GM21619 (cell line): ENCODE results near the gene KPNA3.

Experiments
- ATAC-seq: cut with Tn5 transposase; IDR thresholded peaks from one replicate; pipeline ENCODE4 v1.9.1; 2021; ENCODE audit not compliant: unreplicated experiment

KPNA3 gene

DNA sequence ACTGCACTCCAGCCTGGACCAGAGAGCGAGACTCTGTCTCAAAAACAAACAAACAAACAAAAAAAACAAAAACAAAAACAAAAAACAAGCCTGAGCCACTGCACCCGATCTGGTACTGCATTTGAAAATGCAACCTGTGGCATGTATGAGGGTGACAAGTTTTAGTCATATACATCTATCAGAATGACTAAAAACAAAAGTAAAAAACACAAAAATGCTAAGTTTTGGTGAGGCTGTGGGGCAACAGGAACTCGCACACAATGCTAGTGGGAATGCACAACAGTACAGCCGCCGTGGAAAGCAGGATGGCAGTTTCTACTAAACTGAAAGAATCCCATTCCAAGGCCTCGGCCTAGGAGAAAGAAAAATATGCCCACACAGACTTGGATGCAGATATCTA is 109.0 kb downstream of the KPNA3 start:
- ATAC-seq, result peak; percentile 76

DNA sequence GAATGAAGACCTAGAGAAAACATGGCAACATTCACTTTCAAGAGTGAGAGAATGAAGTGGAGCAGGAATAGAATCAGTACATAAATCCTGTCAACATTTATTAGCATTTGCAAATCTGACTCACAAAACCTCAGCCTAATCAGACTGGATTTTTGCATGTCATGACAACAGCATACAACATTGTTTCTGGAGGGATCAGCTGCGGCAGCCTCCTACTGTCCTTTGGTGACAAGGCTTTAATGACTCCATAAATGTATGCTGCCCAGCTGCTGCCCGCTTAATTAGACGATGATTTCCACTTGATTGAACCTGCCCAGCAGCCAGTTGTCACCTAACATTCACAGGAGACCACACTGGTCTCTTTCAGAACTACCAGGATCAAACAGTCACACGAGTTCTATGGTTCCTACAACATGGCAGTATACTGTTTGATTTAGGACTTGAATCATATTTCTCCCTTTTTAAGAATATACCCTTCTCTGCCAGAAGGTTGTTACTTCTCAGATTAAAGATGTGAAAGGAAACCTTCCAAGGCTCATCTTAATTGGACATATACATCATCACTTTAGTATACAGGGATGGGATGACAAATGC is 110.5 kb downstream of the KPNA3 start:
- ATAC-seq, result no peak

DNA sequence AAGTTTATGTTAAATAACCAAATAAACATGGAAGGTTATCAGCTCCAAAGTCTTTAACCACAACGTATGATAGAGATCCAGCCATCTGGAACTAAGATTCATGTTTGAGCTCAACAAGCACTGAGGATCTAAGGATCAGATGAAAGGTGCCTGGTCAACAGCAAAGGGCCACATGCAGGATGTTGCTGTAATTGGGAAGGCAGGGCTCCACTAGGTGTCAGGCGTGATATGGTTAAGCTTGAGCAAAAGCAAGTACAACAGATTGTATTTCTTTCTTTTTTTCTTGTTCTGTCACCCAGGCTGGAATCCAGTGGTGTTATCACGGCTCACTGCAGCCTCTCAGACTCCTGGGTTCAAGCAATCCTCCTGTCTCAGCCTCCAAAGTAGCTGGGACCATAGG is 113.2 kb downstream of the KPNA3 start:
- ATAC-seq, result no peak

DNA sequence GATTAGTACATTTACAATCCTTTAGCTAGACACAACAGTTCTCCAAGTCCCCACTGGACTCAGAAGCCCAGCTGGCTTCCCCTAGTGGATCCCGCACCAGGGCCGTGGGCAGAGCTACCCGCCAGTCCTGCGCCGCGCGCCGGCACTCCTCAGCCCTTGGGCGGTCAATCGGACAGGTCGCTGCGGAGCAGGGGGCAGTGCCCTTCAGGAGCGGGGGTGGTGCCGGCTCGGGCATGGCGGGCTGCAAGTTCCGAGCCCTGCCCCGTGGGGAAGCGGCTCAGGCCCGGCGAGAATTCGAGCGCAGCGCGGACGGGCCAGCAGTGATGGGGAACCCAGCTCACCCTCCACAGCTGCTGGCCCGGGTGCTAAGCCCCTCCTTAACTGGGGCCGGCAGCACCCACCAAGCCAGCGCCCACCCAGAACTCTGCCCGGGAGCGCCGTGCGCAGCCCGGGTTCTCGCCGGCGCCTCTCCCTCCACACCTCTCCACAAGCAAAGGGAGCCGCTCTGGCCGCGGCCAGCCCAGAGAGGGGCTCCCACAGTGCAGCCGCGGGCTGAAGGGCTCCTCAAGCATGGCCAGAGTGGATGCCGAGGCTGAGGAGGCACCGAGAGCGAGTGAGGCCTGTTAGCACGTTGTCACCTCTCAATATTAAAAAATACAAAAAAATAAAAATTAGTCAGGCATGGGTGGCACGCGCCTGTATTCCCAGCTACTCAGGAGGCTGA is 114.1 kb downstream of the KPNA3 start:
- ATAC-seq, result no peak

DNA sequence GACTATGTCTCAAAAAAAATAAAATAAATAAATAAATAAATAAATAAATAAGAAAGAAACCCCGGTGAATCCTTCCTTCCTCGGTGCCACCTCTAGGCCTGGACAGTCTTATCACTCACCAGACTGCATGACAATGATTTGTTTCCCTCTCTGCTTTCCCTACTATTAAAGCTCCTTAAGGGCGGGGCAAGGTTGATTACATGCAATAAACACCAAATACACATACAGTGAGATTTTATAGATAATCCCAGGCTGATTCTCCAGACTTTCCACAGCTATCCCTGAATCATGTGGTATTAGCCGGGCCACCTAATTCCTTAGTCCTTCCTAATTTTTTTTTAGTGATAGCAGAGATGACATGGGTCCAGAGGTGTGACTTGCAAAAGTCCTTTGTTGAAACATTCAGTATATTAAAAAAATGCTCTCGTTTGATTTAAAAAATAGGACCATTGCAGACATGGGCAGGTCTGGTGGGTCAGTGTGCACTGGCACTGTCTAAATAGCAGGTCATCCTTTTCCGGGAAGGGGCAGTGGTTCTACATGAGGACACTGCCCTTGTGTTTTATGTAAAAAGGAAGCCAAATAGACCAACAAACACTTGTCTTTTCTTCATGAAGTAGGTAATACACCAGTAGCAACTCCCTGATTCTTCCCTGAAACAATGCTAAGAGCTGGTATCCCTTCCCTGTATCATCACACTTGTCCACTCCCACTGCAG is 115.7 kb downstream of the KPNA3 start:
- ATAC-seq, result no peak

DNA sequence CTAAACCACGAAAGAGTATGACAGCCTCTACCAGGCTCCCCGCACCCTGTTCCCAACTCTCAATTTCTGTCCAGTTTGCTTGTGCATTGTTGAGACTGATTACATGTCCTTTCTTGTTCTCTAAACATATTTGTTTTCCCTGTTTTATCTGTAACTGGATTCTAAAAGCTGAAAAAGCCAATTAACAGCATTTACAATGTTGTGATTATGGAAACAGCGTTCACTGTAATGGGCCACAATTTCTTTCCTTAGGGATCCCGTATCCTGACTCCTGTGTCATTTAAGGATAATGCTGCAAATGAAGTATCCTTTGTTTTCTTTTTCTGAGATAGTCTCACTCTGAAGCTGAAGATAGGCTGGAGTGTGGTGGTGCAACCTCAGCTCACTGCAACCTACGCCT is 121.7 kb downstream of the KPNA3 start:
- no peak for ATAC-seq

DNA sequence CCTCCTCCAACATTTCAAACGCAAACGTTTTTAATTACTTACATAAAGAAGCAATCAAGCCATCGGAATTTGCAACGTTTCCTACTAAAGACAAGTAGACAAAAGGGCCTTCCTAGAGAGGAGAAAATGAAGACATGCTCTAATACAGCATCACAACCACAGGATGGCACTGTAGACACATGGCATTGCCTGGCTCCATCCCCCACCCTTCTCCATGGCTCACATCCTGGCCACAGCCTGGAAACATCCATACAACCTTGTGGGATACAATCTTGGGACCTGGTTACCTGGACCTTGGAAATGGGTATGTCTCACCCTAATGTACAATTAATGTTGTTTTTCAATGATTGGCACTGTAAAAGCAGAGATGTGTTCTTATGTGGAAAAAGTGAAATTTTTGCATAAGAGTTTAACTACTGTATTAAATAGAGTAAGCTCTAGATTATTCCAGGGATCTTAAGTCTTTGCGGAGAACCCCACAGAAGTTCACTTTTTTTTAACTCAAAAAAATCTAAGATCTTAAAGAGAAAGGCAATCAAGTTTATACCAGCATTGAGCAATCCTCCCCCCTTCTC is 122.7 kb downstream of the KPNA3 start:
- ATAC-seq, result peak; percentile 53

DNA sequence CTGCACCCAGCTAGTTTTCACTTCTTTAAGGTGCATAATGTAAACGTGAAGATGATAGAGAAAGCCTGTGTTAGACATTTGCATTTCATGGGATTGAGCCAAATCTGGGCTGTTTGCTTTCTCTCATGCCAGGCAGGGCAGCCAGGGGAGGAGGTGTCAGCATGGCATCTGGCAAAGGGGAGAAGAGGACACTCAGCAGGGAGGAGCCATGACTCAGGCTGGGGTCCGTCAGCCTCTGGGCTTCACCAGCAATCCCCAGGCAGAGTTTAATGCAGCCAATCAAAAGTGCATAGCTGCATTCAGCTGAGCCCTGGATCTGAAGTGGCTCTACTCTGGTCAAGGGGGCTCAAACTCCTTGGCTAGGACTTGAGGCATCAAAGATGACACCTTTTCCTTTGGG is 124.7 kb downstream of the KPNA3 start:
- ATAC-seq, result no peak

DNA sequence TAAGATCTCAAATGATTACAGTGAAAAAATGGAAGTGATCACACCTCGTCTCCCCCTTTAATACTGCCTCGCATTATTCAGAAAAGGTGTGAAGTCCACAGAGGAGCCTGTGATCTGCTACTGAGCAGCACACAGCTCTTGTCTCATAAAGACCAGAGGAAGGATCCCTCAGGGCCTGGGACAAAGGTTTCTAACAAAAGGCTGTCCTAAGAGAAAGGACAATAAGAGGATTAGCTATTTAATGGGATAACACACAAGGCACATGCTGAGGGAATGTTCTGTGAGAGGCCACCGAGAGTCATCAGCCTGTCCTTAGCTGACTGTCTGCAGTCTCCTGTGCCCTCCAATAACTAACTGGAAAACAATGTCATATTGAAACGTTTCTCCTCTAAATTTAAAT is 127.9 kb downstream of the KPNA3 start:
- no peak for ATAC-seq

DNA sequence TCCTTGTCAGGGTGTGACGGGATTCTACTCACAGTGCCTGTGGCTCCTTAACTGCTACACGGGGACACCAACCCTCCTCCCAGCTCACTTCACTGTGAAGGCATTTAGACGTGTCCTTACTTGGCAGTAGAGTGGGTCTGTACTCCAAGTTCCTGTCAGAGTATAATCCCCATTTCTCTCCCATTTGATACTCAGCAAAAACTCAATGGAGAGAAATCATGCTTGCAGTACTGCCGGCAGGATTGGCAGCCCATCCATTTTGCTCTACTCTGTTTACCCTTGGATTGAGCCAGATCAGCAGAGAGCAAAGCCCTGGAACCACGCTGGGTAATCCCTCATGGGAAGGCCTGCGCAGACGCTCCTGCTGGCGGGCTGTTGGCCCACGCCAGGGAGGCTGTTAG is 135.2 kb downstream of the KPNA3 start:
- ATAC-seq, result no peak

DNA sequence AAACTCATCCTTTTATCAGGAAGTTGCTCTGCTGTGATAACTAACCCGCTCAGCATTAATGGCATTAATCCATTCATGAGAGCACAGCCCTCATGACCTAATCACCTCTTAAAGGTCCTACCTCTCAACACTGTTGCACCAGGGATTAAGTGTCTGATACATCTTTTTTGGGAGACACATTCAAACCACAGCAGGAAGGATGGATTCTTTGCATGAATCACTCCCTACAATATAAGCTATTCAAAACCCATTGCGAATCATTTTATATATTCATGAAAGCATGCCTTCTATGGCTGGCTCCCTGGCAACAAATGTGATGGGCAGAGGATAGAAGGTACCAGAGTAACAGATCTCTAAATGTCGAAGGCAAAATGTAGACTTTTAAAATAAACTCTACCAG is 136.6 kb downstream of the KPNA3 start:
- ATAC-seq, result no peak

DNA sequence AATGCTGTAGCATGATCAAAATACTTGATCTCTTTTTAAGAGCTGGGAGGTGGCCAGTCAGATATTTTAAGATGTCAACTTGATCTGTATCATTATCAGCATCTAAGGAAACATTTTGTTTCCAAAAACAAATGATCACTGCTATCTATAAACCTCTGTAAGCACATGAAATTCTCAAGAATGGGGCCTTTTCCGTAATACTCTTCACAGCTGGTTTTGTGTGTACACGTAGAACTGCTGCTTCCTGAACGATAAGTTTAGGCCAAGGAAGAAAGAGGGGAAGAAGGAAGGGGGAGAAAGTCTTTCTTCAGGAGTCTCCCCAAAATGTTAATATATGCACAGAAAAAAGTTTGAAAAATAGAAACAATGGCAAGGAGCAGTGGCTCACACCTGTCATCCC is 138.5 kb downstream of the KPNA3 start:
- ATAC-seq, result no peak

DNA sequence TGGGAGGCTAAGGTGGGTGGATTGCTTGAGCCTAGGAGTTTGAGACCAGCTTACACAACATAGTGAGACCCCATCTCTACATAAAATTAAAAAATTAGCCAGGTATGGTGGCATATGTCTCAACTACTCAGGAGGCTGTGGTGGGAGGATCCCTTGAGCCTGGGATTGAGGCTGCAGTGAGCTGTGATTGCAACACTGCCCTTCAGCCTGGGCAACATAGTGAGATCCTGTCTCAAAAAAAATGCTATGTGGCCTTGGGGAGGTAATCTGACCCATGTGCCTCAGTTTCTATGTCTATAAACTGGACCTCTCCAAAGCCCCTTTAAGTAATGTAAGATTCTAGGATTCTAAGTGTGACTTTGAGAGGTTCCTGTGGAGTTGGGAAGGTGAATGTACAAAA is 139.0 kb downstream of the KPNA3 start:
- no peak for ATAC-seq

DNA sequence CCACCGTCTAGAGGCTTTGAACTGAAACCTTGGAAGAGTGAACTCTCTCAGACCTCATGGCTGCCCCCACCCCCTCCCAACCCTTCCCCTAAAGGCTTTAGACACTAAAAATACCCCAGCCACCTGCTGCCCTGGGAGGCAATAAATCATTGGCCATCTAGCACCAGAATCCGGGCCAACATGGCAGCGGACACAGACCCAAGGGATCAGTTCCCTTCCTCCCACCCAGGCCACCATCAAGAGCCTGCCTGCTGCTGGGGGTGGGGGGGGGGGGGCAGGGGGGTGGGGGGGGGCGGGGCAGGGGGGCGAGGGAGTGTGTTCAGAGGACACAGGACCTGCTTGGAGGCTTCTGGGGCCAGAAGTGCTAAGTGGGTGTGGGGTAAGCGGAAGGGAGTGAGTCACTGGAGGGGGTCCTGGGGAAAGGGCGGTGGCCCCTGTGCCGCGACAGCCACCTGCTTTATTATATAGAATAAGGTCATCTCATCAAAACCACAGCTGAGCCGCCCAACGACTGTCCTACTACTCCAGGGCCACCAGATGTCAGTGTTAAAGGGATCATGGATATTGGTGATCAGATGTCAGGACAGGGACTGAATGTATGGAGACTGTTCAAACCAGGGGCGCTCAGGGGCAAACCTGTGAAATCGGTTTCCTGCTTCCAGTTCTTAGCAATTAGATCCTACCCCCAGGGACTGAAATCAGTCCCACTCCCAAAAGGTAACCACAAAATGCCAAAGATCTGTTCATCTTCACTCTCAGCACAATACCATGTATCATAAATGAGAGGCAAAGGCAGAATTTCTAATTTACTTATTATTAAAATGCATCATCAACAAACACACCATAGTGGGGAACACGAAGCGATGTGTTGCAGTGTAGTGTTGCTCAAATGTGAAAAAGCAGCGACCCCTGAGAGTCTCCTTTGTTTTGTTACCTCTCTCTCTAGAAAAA is 139.9 kb downstream of the KPNA3 start:
- ATAC-seq, result no peak

DNA sequence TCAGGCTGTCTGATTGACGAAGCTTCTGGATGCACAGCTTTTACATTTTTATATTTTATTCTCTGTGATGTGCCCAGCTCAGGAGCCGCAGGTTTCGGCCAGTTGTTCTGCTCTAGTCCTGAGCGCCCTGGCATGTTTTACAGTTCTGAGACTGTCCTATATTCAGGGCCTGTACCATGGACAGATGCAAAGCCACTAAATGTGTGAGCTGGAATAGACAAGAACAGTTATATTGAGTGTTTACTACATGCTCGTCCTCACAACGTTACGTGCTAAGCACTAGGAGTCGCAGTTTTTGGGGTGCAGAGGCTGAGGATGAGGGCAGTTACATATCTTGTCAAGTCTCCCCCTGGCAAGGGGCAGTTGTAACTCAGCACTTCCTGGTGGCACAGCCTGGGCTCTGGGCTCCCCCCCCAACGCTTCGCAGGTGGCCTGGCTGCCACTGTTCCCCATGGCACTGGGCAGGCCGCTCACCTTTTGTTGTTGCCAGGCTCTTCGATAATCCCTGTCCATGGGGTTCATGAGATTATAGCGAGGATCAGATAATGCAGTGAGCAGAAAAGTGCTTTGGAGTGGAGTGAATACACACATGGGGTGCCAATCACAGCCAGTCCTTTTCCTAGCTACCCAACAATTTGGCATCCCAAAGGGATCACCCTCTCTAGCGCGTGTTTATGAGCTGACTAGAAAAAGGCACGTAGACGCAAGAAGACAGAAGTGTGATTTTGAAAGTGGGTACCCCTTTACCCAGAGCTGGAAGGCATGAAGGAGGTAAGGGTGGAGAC is 140.7 kb downstream of the KPNA3 start:
- ATAC-seq, result no peak

DNA sequence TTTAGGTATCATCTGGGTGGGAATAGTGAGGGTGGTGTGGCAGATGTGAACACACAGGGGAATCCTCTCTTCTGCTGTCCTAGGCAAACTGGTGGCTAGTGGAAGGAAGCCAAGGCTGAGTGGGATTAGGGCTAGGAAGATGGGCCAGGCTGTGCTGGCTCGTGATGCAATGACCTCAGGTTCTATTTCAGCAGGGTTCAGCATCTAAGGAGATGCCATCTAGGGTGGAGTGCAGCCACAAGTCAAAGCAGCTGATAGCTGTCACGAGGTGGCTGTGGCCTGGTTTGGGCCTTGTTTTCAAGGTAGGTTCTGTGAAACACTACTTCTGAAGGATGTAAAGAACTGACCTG is 142.5 kb downstream of the KPNA3 start:
- no peak for ATAC-seq
